Mesothelial cell of epicardium (in vitro differentiated cells): Measurements from ENCODE around the gene MCRIP2. TPM values are rescaled to one million over a fixed set of nuclear protein-coding genes. Genes with fewer than 3 reads are reported as not detected.

Experiments used
- DNase-seq, 2 experiments: peaks; one replicate each; pipeline ENCODE4 v3.0.0; 2021; ENCODE audit warnings: low spot score in 2 of 2; ENCODE audit not compliant: unreplicated experiment in 2 of 2
- H3K27ac Mint-ChIP-seq: 2 replicates; pipeline ENCODE4 v1.8.0; 2021; ENCODE audit warnings: mixed read lengths
- H3K27me3 Mint-ChIP-seq: 2 replicates; pipeline ENCODE4 v1.8.0; 2021; ENCODE audit warnings: low read depth, mixed read lengths
- H3K36me3 Mint-ChIP-seq: 2 replicates; pipeline ENCODE4 v1.8.0; 2021; ENCODE audit warnings: mixed read lengths
- H3K4me1 Mint-ChIP-seq: 2 replicates; pipeline ENCODE4 v1.8.0; 2021; ENCODE audit warnings: mixed read lengths
- H3K4me3 Mint-ChIP-seq: 2 replicates; pipeline ENCODE4 v1.8.0; 2021; ENCODE audit warnings: mild to moderate bottlenecking, moderate library complexity, mixed read lengths
- H3K9me3 Mint-ChIP-seq: 2 replicates; pipeline ENCODE4 v1.8.0; 2021; ENCODE audit warnings: mixed read lengths
- total RNA-seq: library from RNA; stranded (reverse); gene quantifications from 3 replicates; pipeline ENCODE4 v1.2.1, GENCODE V29; 2021
- TF ChIP-seq, protein P1 (sequence below): fragments of 200-600 bp; sonication (generic); IDR thresholded peaks from one replicate; pipeline ENCODE4 v1.5.0; 2021; ENCODE audit warnings: antibody characterized with exemption; ENCODE audit not compliant: unreplicated experiment

MCRIP2 gene
- total RNA-seq, 1 donor from 2014 or later, result 20.5 TPM

DNA sequence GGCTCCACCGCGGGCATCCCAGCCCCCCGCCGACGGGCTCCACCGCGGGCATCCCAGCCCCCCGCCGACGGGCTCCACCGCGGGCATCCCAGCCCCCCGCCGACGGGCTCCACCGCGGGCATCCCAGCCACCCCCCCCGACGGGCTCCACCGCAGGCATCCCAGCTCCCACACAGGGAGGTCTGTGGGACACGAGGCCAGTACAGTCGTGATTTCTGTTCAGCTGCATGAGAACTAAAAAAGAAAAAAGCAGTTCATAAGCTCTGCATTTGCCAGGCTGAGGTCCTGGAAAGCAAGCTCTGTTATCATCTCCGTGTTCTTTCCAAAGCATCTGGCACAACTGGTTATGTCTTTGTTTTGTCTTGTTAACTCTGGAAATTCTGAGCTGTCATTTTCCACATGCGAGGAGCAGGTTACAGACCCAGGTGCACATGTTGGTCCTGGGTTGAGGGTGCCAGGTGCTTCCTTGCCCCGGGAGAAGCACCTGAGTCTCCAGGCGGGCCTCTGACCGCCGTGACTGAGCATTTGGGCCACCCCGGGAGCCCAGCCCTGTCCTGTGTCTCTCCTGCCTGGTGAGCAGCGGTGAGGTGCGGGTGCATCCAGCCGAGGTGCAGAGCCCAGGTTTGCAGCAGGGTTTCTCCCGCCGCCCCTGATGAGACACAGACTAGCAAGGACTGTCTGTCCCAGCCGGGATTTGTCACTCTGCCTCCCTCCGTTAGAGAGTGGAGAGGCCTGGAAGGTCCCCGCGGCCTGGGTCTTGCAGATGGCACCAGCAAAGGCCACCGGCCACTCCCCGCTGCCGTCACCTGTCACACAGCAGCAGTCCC, 20.7 kb upstream of the MCRIP2 start:
- no peak for DNase-seq
- Mint-ChIP-seq H3K36me3 (no peaks in the 10 kb centered on the region), H3K4me1 (peaks cover 10% of the 10 kb centered on the region), H3K9me3 (no peaks in the 10 kb centered on the region), H3K4me3 (no peak overlapping the region), H3K27me3 (no peaks in the 10 kb centered on the region), H3K27ac (no peak overlapping the region)
- TF ChIP-seq, protein P1, sequence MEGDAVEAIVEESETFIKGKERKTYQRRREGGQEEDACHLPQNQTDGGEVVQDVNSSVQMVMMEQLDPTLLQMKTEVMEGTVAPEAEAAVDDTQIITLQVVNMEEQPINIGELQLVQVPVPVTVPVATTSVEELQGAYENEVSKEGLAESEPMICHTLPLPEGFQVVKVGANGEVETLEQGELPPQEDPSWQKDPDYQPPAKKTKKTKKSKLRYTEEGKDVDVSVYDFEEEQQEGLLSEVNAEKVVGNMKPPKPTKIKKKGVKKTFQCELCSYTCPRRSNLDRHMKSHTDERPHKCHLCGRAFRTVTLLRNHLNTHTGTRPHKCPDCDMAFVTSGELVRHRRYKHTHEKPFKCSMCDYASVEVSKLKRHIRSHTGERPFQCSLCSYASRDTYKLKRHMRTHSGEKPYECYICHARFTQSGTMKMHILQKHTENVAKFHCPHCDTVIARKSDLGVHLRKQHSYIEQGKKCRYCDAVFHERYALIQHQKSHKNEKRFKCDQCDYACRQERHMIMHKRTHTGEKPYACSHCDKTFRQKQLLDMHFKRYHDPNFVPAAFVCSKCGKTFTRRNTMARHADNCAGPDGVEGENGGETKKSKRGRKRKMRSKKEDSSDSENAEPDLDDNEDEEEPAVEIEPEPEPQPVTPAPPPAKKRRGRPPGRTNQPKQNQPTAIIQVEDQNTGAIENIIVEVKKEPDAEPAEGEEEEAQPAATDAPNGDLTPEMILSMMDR, result no peak

DNA sequence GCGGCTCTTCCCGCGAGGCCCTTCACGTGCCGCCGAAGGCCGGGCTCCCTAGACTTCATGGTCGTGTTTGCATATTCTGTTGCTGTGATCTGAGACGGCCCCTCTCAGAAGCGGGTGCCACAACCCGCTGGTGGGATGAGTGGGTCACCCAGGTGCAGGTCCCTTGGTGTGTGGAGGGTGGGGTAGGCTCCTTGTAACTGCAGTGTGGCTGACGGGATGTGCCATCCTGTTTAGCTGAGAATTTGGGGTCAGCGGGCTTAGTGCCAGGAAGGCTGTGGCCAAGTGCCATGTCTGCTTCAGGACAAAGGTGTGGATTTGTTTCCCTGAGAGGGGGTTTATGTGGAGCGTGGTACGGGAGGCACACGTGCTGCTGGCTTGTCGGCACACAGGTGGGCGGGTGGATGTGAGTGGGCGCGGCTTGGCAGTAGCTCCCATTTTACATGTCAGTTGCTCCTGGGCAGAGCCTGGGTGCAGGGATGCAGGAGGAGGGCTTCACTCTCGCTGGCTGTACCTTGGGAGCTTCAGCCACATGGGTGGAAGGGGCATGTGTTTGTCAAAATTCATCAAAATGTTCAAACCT, 20.0 kb upstream of the MCRIP2 start:
- DNase-seq, result no peak
- no peaks in the 10 kb centered on the region for H3K9me3 Mint-ChIP-seq
- H3K4me3 Mint-ChIP-seq, result no peak overlapping the region
- no peaks in the 10 kb centered on the region for H3K36me3 Mint-ChIP-seq
- H3K4me1 Mint-ChIP-seq, result peaks cover 10% of the 10 kb centered on the region
- no peaks in the 10 kb centered on the region for H3K27me3 Mint-ChIP-seq
- TF ChIP-seq, protein P1, result no peak
- H3K27ac Mint-ChIP-seq, result peak overlapping the region; percentile 67

DNA sequence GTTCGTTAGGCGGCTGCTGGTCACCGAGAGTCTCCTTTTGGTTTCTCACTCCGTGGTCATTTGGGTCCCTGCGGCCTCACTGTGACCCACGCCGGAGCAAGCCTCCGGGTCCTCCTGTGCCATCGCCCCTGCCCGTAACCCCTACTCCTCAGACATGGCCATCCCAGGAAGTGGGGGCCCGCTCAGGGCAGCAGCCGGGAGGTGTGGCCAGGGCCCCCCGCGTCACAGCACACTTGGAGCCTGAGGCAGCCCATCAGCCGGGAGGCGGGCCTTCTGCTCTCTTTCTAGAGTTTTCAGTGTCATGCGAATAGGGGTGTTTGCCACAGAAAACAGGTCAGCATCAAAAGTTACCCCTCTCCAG, 18.7 kb upstream of the MCRIP2 start:
- Mint-ChIP-seq H3K4me3 (no peak overlapping the region), H3K9me3 (no peaks in the 10 kb centered on the region), H3K36me3 (no peaks in the 10 kb centered on the region), H3K27ac (no peak overlapping the region), H3K27me3 (no peaks in the 10 kb centered on the region), H3K4me1 (peaks cover 10% of the 10 kb centered on the region)
- no peak for DNase-seq
- TF ChIP-seq, protein P1, result no peak

DNA sequence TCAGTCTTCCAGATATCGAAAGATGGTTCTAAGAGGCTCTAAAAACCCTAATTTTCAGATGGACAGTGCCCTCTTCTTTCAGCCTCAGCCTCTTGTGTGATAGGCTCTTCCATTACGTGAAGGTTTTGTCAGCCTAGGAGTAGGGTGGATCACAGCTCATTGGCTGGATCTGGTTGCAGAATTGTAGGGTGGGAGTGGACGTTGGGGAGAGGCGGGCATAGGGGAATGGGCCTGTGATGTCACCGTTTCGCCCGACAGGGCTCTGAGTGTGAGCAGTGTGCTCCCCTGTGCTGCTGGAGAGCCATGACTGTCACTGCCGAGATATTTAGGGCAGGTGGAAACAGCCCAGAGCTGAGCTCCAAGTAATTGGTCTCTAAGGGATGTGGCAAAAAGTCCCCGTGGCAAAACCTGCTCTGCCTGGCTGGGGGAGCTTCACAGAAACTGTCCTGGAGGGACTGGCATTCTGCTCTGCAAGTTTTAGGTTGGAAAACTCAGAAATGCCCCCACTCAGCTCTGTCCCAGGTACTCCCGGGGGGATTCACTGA, 17.0 kb upstream of the MCRIP2 start:
- H3K4me1 Mint-ChIP-seq, result peaks cover 10% of the 10 kb centered on the region
- no peaks in the 10 kb centered on the region for H3K27me3 Mint-ChIP-seq
- no peaks in the 10 kb centered on the region for H3K36me3 Mint-ChIP-seq
- H3K4me3 Mint-ChIP-seq, result no peak overlapping the region
- no peak overlapping the region for H3K27ac Mint-ChIP-seq
- no peak for DNase-seq
- TF ChIP-seq, protein P1, result no peak
- no peaks in the 10 kb centered on the region for H3K9me3 Mint-ChIP-seq

DNA sequence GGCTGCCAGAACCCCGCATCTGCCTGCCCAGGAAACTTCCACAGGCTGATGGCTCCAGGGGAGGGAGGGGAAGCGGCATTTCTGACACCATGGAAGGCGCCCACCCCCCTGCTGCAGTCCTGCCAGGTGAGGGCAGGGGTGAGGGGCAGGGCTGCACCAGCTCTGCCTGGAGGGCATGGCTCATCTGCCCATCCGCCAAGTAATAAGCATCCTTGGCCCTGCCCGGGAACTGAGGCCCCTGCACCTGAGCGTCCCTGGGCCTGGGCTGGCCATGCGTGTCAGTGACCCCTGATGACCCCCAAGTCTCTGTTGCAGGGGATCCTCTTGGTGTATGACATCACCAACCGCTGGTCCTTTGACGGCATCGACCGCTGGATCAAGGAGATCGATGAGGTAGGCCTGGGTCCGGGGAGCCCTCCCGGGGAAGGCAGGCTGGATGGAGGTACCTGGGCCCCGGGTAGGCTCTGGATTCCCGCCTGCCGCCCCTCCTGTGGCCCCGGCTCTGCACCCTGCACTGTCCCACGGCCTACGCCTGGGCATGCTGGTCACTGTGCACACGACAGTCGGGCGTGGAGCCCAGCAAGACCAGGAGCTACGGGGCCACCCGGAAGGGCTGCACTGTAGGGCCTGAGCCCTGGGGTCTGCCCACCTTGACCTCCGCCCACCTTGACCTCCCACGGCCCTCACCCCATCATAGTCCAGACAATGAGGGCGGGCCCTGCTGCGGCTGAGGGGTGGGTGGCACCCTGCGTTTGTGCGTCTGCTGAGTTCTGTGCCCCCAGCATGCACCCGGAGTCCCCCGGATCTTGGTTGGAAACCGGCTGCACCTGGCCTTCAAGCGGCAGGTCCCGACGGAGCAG, 16.3 kb upstream of the MCRIP2 start:
- Mint-ChIP-seq H3K4me3 (no peak overlapping the region), H3K9me3 (no peaks in the 10 kb centered on the region), H3K4me1 (peaks cover 13% of the 10 kb centered on the region), H3K27me3 (no peaks in the 10 kb centered on the region), H3K27ac (no peak overlapping the region), H3K36me3 (no peaks in the 10 kb centered on the region)
- TF ChIP-seq, protein P1, result no peak
- no peak for DNase-seq
